NCI-H526 treated with DMSO at 0.1 percent for 48 hours (cell line): ENCODE data around the gene SCAPER.
"Not testable (repeated sequence)": the region's sequence is repeated elsewhere in the genome, so short reads cannot be mapped to it uniquely, and the experiment has no call there.

Experiments
- DNase-seq: peaks from one replicate; lab custom pipeline; 2025; lab: John Stamatoyannopoulos, UW

SCAPER gene

GRCh38 chr15:76480267-76480666 lies 424.9 kb downstream of the SCAPER start:
- DNase-seq: no peak

- DNase-seq: no peak
These were observed 434.4 kb downstream of the SCAPER start for GRCh38 chr15:76470691-76471090.

GRCh38 chr15:76468722-76469121 lies 436.4 kb downstream of the SCAPER start:
- DNase-seq: no peak

GRCh38 chr15:76467136-76467535 lies 438.0 kb downstream of the SCAPER start:
- no peak for DNase-seq

GRCh38 chr15:76465728-76466127 lies 439.4 kb downstream of the SCAPER start:
- no peak for DNase-seq

- DNase-seq: no peak
These were observed 440.9 kb downstream of the SCAPER start for GRCh38 chr15:76464247-76464646.

- DNase-seq: no peak
These were observed 444.3 kb downstream of the SCAPER start for GRCh38 chr15:76460871-76461270.

GRCh38 chr15:76460347-76460746 lies 444.8 kb downstream of the SCAPER start:
- DNase-seq: no peak

GRCh38 chr15:76451540-76451939 lies 453.6 kb downstream of the SCAPER start:
- no peak for DNase-seq

- no peak for DNase-seq
These were observed 455.7 kb downstream of the SCAPER start for GRCh38 chr15:76449455-76449854.

- no peak for DNase-seq
These were observed 456.4 kb downstream of the SCAPER start for GRCh38 chr15:76448755-76449154.

- DNase-seq: no peak
These were observed 457.3 kb downstream of the SCAPER start for GRCh38 chr15:76447728-76448441.

- no peak for DNase-seq
These were observed 464.7 kb downstream of the SCAPER start for GRCh38 chr15:76440441-76440840.

- no peak for DNase-seq
These were observed 465.6 kb downstream of the SCAPER start for GRCh38 chr15:76439542-76439941.

- no peak for DNase-seq
These were observed 471.2 kb downstream of the SCAPER start for GRCh38 chr15:76433798-76434400.

GRCh38 chr15:76433036-76433435 lies 472.1 kb downstream of the SCAPER start:
- not testable (repeated sequence) for DNase-seq

- DNase-seq: no peak
These were observed 472.5 kb downstream of the SCAPER start for GRCh38 chr15:76432604-76433003.

- no peak for DNase-seq
These were observed 473.2 kb downstream of the SCAPER start for GRCh38 chr15:76431971-76432370.

GRCh38 chr15:76430711-76431110 lies 474.4 kb downstream of the SCAPER start:
- not testable (repeated sequence) for DNase-seq

- DNase-seq: no peak
These were observed 475.5 kb downstream of the SCAPER start for GRCh38 chr15:76429661-76430060.

GRCh38 chr15:76426941-76427340 lies 478.2 kb downstream of the SCAPER start:
- no peak for DNase-seq

GRCh38 chr15:76418352-76419140 lies 486.6 kb downstream of the SCAPER start:
- no peak for DNase-seq

- no peak for DNase-seq
These were observed 503.9 kb downstream of the SCAPER start for GRCh38 chr15:76401285-76401684.
